ENCODE measurements around the gene PKP4. TPM values are rescaled to one million over a fixed set of nuclear protein-coding genes. Genes with fewer than 3 reads are reported as not detected.

PKP4 gene
- polyA plus RNA-seq, 1 donor from 2014 or later: 24.2 TPM

DNA sequence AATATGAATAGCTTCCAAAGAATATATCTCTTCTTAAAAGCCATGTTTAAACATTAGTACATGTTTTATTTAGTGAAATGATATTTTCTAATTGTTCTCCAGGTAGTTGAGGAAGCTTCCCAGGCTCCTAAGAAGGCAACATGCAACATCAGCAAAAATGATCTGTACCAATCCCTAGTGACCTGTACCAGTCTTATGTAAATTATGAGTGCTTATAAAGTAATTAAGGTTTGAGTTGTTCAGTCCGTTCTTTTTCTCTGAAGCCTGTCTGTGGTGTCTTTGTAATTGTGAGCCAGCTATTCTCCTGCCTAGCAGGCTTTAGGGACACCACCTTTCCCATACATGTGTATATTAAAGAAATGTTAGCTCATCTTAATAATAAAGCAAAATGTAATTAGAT is 98.2 kb downstream of the PKP4 start:
- no peaks in the 10 kb centered on the region for H3K79me2 ChIP-seq (replicated peaks; ENCODE audit: insufficient read depth, low read length)
- no peak overlapping the region for H2AFZ ChIP-seq (ENCODE audit: low read depth, low read length)
- no peak overlapping the region for H3K27ac ChIP-seq (ENCODE audit: low read length)
- no peak overlapping the region for H3K4me3 ChIP-seq (ENCODE audit: low read length)
- H3K9me3 ChIP-seq (ENCODE audit: low read length): no peaks in the 10 kb centered on the region
- H3K27me3 ChIP-seq (ENCODE audit: insufficient read depth, low read depth, low read length): no peaks in the 10 kb centered on the region
- no peak overlapping the region for H3K4me2 ChIP-seq (ENCODE audit: low read length)
- H3K36me3 ChIP-seq (ENCODE audit: insufficient read depth, low read length): no peaks in the 10 kb centered on the region
- H3K9me2 ChIP-seq (ENCODE audit: insufficient read depth, low read length): no peaks in the 10 kb centered on the region
- TF ChIP-seq, protein P1, sequence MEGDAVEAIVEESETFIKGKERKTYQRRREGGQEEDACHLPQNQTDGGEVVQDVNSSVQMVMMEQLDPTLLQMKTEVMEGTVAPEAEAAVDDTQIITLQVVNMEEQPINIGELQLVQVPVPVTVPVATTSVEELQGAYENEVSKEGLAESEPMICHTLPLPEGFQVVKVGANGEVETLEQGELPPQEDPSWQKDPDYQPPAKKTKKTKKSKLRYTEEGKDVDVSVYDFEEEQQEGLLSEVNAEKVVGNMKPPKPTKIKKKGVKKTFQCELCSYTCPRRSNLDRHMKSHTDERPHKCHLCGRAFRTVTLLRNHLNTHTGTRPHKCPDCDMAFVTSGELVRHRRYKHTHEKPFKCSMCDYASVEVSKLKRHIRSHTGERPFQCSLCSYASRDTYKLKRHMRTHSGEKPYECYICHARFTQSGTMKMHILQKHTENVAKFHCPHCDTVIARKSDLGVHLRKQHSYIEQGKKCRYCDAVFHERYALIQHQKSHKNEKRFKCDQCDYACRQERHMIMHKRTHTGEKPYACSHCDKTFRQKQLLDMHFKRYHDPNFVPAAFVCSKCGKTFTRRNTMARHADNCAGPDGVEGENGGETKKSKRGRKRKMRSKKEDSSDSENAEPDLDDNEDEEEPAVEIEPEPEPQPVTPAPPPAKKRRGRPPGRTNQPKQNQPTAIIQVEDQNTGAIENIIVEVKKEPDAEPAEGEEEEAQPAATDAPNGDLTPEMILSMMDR (IDR thresholded peaks at IDR 0.05; ENCODE audit: poor library complexity, severe bottlenecking): no peak
- no peak for TF ChIP-seq MXI1 (conservative IDR thresholded peaks at IDR 0.05; ENCODE audit: poor library complexity, severe bottlenecking)
- no peak for TF ChIP-seq TAF1 (IDR thresholded peaks at IDR 0.05; ENCODE audit: low read depth)
- no peak for TF ChIP-seq RAD21 (conservative IDR thresholded peaks at IDR 0.05)
- TF ChIP-seq EZH2 (IDR thresholded peaks at IDR 0.05; ENCODE audit: borderline replicate concordance, insufficient read depth, low read length, poor library complexity, severe bottlenecking): no peak
- TF ChIP-seq, protein P2, sequence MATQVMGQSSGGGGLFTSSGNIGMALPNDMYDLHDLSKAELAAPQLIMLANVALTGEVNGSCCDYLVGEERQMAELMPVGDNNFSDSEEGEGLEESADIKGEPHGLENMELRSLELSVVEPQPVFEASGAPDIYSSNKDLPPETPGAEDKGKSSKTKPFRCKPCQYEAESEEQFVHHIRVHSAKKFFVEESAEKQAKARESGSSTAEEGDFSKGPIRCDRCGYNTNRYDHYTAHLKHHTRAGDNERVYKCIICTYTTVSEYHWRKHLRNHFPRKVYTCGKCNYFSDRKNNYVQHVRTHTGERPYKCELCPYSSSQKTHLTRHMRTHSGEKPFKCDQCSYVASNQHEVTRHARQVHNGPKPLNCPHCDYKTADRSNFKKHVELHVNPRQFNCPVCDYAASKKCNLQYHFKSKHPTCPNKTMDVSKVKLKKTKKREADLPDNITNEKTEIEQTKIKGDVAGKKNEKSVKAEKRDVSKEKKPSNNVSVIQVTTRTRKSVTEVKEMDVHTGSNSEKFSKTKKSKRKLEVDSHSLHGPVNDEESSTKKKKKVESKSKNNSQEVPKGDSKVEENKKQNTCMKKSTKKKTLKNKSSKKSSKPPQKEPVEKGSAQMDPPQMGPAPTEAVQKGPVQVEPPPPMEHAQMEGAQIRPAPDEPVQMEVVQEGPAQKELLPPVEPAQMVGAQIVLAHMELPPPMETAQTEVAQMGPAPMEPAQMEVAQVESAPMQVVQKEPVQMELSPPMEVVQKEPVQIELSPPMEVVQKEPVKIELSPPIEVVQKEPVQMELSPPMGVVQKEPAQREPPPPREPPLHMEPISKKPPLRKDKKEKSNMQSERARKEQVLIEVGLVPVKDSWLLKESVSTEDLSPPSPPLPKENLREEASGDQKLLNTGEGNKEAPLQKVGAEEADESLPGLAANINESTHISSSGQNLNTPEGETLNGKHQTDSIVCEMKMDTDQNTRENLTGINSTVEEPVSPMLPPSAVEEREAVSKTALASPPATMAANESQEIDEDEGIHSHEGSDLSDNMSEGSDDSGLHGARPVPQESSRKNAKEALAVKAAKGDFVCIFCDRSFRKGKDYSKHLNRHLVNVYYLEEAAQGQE (IDR thresholded peaks at IDR 0.05; ENCODE audit: borderline replicate concordance): no peak
- no peak for TF ChIP-seq POLR2AphosphoS5 (IDR thresholded peaks at IDR 0.05)
- TF ChIP-seq SMC3 (conservative IDR thresholded peaks at IDR 0.05; ENCODE audit: poor library complexity): no peak
- no peak for TF ChIP-seq EP300 (conservative IDR thresholded peaks at IDR 0.05; ENCODE audit: poor library complexity, severe bottlenecking)
- H3F3A ChIP-seq (ENCODE audit: insufficient read depth, low read length, poor library complexity, severe bottlenecking): no peaks in the 10 kb centered on the region
- H3K9ac ChIP-seq (ENCODE audit: low read length): no peak overlapping the region
- no peaks in the 10 kb centered on the region for H4K20me1 ChIP-seq (ENCODE audit: insufficient read depth)

DNA sequence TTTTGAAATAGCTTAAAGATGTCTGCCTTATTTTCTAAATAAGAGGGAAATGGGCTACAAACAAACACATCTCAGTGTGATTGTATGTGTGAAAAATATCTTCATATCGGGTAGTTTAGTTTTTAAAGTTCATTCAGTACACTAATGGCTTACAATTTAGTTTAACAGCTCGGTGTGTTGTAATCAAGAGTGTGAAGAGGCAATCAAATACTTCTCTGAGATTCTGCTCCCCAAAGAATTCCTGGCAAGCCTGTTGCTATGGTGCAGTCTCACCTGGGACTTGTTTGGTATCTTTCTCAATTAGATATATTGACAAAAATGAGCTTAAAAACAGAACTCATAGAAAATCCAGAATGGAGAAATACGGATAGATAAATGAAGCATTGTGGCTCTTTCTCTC is 99.4 kb downstream of the PKP4 start:
- Histone ChIP-seq H3K9me2 (ENCODE audit: insufficient read depth, low read length) (no peaks in the 10 kb centered on the region), H3K9me3 (ENCODE audit: low read length) (no peaks in the 10 kb centered on the region), H3F3A (ENCODE audit: insufficient read depth, low read length, poor library complexity, severe bottlenecking) (no peaks in the 10 kb centered on the region), H3K4me3 (ENCODE audit: low read length) (no peak overlapping the region), H4K20me1 (ENCODE audit: insufficient read depth) (no peaks in the 10 kb centered on the region), H3K4me2 (ENCODE audit: low read length) (no peak overlapping the region), H3K27me3 (ENCODE audit: insufficient read depth, low read depth, low read length) (no peaks in the 10 kb centered on the region), H3K9ac (ENCODE audit: low read length) (no peak overlapping the region), H2AFZ (ENCODE audit: low read depth, low read length) (no peak overlapping the region), H3K79me2 (replicated peaks; ENCODE audit: insufficient read depth, low read length) (no peaks in the 10 kb centered on the region), H3K36me3 (ENCODE audit: insufficient read depth, low read length) (no peaks in the 10 kb centered on the region), H3K27ac (ENCODE audit: low read length) (no peak overlapping the region)
- no peak for TF ChIP-seq EP300 (conservative IDR thresholded peaks at IDR 0.05; ENCODE audit: poor library complexity, severe bottlenecking)
- TF ChIP-seq, protein P2 (IDR thresholded peaks at IDR 0.05; ENCODE audit: borderline replicate concordance): no peak
